GM19468 (cell line): ENCODE results near the gene CTSZ.
A peak's percentile ranks its signal among the peaks of the same experiment; 100 is the strongest.
"Not testable (repeated sequence)": the region's sequence is repeated elsewhere in the genome, so short reads cannot be mapped to it uniquely, and the experiment has no call there.

Source experiments
- ATAC-seq: cut with Tn5 transposase; IDR thresholded peaks from one replicate; pipeline ENCODE4 v1.9.1; 2021; ENCODE audit warnings: mild to moderate bottlenecking, moderate library complexity, moderate number of reproducible peaks; ENCODE audit not compliant: unreplicated experiment; ENCODE audit errors: extremely low read depth

Gene CTSZ

GRCh38 chr20:58983115-58983468, 24.0 kb downstream of the CTSZ start:
- ATAC-seq = not testable (repeated sequence)

DNA sequence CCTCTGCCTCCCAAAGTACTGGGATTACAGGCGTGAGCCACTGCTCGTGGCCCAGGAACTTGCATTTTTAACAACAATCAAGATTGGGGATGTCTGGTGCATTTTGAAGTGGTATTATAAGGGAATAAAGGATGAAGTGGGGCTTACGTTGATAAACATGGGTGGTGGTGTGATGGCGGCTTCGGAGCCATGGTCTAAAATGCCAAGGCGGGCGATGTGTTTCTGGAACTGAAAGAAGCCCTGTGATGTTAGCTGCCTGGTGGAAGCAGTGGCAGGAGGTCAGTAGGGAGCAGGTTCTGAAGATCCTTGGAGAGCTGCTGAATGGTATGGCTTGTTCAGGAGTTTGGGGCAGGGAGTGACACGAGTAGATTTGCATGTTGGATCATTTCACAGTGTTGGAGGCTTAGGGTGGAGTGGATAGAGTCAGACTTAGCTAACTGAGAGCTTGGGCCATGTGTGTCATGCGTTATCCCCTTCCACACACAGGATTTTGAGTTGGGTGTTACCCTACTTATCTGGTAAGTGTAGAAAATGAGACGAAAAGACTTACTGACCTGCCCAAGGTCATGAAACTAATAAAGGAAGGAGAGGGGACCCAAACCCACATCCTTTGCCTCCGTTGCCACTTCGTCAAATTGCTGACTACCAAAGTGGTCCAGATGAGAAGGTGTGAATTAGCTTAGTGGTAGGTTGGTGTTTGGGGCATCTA, 24.5 kb downstream of the CTSZ start:
- no peak for ATAC-seq

- no peak for ATAC-seq
These were observed 25.3 kb downstream of the CTSZ start for GRCh38 chr20:58981628-58982364.

- peak; percentile 36 for ATAC-seq
These were observed 26.1 kb downstream of the CTSZ start, which contains the start of gene NELFCD for GRCh38 chr20:58980711-58981627. NELFCD (plus strand) TSS chr20:58981256; CDS start chr20:58981310, 54 bp downstream.

- no peak for ATAC-seq
These were observed 28.5 kb downstream of the CTSZ start for GRCh38 chr20:58978351-58979190.

- ATAC-seq = no peak
These were observed 30.9 kb downstream of the CTSZ start for GRCh38 chr20:58976061-58976730.

GRCh38 chr20:58975353-58975752, 31.7 kb downstream of the CTSZ start:
- ATAC-seq = no peak

DNA sequence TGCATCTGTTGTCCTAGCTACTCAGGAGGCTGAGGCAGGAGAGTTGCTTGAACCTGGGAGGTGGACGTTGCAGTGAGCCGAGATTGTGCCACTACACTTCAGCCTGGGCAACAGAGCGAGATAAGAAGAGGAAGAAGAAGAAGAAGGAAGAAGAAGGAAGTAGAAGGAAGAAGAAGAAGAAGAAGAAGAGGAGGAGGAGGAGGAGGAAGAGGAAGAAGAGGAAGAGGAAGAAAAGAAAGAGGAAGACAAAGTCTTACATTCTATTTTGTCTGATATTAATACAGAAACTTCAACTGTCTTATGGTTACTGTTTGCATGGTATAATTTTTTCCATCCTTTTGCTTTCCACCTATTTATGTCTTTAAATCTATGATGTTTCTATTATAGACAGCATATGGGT, 33.2 kb downstream of the CTSZ start:
- no peak for ATAC-seq

DNA sequence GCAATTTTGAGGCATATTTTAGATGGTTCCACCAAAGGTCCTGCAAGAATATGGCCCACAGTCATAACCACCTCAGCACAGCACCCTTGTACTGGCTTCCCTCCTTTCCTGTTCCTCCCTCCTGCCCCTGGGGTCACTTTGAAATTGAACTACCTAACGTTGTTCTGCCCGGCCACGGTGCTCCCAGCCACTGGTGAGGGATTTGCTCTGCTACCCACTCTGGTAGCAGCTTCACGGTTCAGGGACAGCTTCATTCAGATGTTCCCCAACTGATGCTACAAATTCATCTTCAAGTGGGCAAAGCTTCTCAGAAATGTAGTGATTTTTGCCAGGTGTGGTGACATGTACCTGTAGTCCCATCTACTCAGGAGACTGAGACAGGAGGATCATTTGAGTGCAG, 33.9 kb downstream of the CTSZ start:
- no peak for ATAC-seq

GRCh38 chr20:58971429-58971828, 35.6 kb downstream of the CTSZ start:
- ATAC-seq = no peak

- no peak for ATAC-seq
These were observed 36.9 kb downstream of the CTSZ start for GRCh38 chr20:58970146-58970545.

GRCh38 chr20:58969439-58969838, 37.6 kb downstream of the CTSZ start:
- no peak for ATAC-seq

DNA sequence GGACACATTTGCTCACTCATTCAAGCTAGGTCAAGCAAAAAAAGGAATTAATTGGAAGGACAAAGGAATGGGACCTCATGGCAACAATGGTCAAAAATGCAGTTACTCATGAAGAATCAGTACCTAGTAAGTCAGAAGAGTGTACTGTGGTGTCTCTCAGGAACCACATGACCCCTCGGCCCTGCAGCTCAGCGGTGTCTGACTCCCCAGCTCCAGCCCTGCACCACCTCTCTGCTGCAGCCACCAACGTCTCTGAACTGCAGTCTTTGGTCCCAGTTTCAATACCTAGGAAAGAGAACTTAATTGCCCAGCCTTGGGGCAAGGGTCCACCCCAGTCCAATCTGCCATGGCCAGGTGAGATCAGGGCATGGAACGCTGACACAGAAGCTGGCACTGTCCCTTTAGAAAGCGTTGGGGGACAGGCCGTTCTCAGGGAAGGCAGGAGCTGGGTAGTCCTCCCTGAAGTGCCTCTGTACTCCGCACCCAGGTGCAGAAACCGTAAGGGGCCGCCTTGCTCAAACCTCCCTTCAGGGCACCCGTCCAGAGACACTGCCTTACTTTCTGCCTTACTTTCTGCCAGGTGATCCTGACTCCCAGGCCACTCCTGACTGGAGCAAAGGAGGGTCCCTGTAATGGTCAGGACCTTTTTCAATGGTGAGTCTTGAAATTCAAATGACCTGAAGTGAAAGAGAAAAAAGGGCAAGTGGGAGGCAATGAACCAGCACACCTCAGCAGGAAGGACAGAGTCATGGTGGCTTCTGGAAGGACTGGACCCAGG, 39.2 kb downstream of the CTSZ start:
- ATAC-seq = no peak

DNA sequence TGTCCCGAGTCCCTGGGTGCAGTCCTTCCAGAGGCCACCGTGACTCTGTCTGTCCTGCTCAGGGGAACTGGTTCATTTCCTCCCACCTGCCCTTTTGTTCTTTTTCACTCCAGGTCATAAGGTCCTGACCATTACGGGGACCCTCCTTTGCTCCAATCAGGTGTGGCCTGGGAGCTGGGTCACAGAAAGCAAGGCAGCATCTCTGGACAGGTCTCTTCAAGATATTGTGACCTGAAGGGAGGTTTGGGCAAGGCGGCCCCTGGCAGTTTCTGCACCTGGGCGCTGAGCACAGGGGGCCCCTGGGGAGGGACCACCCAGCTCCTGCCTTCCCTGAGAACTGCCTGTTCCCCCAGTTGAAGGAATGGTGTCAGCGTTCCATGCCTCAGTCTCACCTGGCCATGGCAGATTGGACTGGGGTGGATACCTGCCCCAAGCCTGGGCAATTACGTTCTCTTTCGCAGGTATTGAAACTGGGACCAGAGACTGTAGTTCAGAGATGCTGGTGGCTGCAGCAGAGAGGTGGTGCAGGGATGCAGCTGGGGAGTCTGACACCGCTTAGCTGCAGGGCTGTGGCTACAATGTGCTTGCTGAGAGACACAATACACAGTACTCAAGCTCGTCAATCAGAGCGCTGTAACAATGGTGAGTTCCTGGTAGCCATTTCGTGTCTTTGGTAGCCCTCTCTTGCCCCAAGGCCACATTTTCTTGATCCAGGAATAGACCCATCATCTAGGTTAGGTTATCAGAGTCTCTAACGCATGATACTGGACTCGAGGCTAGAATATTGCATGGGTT, 41.6 kb downstream of the CTSZ start:
- ATAC-seq = no peak

DNA sequence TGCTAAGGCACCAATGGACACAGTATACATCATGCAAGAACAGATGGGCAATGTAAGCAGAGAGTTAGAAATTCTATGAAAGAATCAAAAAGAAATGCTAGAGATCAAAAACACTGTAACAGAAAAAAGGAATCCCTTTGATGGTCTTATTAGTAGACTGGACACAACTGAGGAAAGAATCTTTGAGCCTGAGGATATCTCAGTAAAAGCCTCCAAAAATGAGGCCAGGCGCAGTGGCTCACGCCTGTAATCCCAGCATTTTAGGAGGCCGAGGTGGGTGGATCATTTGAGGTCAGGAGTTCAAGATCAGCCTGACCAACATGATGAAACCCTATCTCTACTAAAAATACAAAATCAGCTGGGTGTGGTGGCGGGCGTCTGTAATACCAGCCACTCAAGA, 43.1 kb downstream of the CTSZ start:
- ATAC-seq = not testable (repeated sequence)

GRCh38 chr20:58963060-58963584, 43.9 kb downstream of the CTSZ start:
- ATAC-seq = no peak

GRCh38 chr20:58959652-58960051, 47.4 kb downstream of the CTSZ start:
- ATAC-seq = no peak

DNA sequence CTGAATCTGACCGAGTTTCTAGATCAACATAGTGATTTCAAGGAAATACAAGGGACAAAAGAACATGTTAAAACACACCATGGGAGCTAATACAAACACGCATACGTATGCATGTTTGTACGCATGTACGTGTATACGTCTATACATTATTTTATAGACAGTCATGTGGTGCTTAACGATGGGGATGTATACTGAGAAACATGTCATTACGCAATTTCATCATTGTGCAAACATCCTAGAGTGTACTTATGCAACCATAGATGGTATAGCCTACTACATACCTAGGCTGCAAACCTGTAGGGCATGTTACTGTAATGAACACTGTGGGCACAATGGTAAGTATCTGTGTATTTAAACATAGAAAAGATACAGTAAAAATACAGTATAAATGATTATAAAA, 51.0 kb downstream of the CTSZ start:
- no peak for ATAC-seq
